Tibial nerve (tissue), 4 donors: Measurements from ENCODE around the gene HNRNPC.

Experiments
- EP300 ChIP-seq, 2 donors: sonication (generic); formaldehyde crosslinking; IDR thresholded peaks; one replicate each; pipeline ENCODE4 v1.6.1; 2017; ENCODE audit warnings: antibody characterized with exemption in 2 of 2, mild to moderate bottlenecking in 1 of 2
- POLR2A ChIP-seq, 2 donors: fragments of 450-650 bp; IDR thresholded peaks; one replicate each; pipeline ENCODE4 v1.6.1; 2017; ENCODE audit warnings: antibody characterized with exemption in 2 of 2, mild to moderate bottlenecking in 2 of 2, moderate library complexity in 2 of 2
- TF ChIP-seq, protein P1 (sequence below), 5 experiments: fragments of 200-600 bp in 3 of 5; fragments of 450-650 bp in 2 of 5; sonication (generic) in 3 of 5; IDR thresholded peaks; one replicate each; pipeline ENCODE4 v1.5.1; 2016 to 2019; ENCODE audit warnings: antibody characterized with exemption in 5 of 5, mild to moderate bottlenecking in 3 of 5, moderate library complexity in 2 of 5

DNA sequence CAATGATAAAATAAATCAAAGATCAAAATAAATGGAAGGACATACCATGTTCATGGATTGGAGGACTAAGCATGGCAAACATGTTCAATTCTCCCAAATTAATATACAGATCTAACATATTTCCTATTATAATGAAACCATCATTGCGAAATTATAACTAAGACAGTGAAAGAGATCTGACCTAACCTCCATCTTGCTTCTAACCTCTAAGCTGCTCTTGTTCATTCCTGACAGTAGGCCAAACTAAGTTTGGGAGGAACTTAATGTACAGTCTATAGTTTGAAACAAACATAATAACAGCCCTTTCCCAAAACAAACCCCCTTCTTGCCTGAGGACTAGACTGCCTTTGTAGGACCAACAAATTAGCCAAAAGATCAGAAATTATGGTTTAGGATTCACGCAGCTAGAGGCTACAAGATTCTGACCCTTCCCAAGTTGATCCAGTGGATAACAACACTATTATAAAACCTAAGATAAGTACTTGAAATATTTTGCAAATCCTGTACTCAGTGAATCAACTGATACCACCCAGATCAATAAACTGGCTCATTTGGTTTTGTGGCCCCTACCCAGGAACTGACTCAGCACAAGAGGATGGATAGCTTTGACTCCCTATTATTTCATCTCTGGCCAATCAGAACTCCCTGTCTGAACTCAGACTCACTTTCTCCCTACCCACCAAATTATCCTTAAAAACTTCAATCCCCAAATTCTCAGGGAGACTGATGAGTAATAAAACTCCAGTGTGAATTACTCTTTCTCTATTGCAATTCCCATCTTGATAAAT is 71.6 kb downstream of the HNRNPC start:
- TF ChIP-seq, protein P1, sequence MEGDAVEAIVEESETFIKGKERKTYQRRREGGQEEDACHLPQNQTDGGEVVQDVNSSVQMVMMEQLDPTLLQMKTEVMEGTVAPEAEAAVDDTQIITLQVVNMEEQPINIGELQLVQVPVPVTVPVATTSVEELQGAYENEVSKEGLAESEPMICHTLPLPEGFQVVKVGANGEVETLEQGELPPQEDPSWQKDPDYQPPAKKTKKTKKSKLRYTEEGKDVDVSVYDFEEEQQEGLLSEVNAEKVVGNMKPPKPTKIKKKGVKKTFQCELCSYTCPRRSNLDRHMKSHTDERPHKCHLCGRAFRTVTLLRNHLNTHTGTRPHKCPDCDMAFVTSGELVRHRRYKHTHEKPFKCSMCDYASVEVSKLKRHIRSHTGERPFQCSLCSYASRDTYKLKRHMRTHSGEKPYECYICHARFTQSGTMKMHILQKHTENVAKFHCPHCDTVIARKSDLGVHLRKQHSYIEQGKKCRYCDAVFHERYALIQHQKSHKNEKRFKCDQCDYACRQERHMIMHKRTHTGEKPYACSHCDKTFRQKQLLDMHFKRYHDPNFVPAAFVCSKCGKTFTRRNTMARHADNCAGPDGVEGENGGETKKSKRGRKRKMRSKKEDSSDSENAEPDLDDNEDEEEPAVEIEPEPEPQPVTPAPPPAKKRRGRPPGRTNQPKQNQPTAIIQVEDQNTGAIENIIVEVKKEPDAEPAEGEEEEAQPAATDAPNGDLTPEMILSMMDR (IDR thresholded peaks at IDR 0.05), result no peak
- TF ChIP-seq POLR2A (IDR thresholded peaks at IDR 0.05) (no peak), EP300 (IDR thresholded peaks at IDR 0.05) (no peak)
